ENCODE data around the gene PPP2R2B.

The PPP2R2B gene

GRCh38 chr5:146753641-146754040 is 124.9 kb downstream of the PPP2R2B start:
- H3K27ac ChIP-seq (ENCODE audit: low read depth, low read length), result no peak overlapping the region
- no peak overlapping the region for H3K14ac ChIP-seq (ENCODE audit: low read length)
- H3K9ac ChIP-seq (ENCODE audit: low read length), result no peak overlapping the region
- no peak overlapping the region for H2BK5ac ChIP-seq (ENCODE audit: low read depth, low read length, poor library complexity)
- no peaks in the 10 kb centered on the region for H3K79me1 ChIP-seq (ENCODE audit: low read length)
- no peak overlapping the region for H3K4ac ChIP-seq (ENCODE audit: low read depth, low read length)
- no peak overlapping the region for H4K91ac ChIP-seq (ENCODE audit: low read depth, low read length)
- no CpG with 5 or more reads among the region's 2 CpGs for WGBS (ENCODE audit: extremely low coverage, insufficient coverage, insufficient read length)
- no peak for DNase-seq
- H3K18ac ChIP-seq (ENCODE audit: low read length), result no peak overlapping the region
- H3K4me3 ChIP-seq (ENCODE audit: low read depth, low read length), result no peak overlapping the region
- H3K23ac ChIP-seq (ENCODE audit: low read length), result no peak overlapping the region
- H3K4me1 ChIP-seq (ENCODE audit: control insufficient read depth in 1 of 2, insufficient read depth in 2 of 2, low read length in 2 of 2), result no peaks in the 10 kb centered on the region
- no peak overlapping the region for H4K12ac ChIP-seq (ENCODE audit: low read depth, low read length)
- peaks cover 2% of the 10 kb centered on the region for H3K9me3 ChIP-seq (ENCODE audit: insufficient read depth, low read depth, low read length)
- H3K4me2 ChIP-seq (ENCODE audit: low read length), result no peak overlapping the region
- no peak overlapping the region for H4K8ac ChIP-seq (ENCODE audit: low read depth, low read length)
- H3K36me3 ChIP-seq (ENCODE audit: control insufficient read depth in 1 of 2, insufficient read depth in 2 of 2, low read length in 2 of 2), result no peaks in the 10 kb centered on the region
- no peak overlapping the region for H2AK5ac ChIP-seq (ENCODE audit: low read length)
- H2BK12ac ChIP-seq (ENCODE audit: low read length), result no peak overlapping the region
- H3K27me3 ChIP-seq (ENCODE audit: insufficient read depth, low read length), result no peaks in the 10 kb centered on the region
- H2AFZ ChIP-seq (ENCODE audit: insufficient read depth, low read length, poor library complexity), result no peak overlapping the region
- no peaks in the 10 kb centered on the region for H3K79me2 ChIP-seq (ENCODE audit: control insufficient read depth, insufficient read depth, low read length, poor library complexity)
- no peak overlapping the region for H2BK120ac ChIP-seq (ENCODE audit: insufficient read depth, low read length, poor library complexity)

GRCh38 chr5:146751781-146752401 is 126.7 kb downstream of the PPP2R2B start:
- no peak overlapping the region for H4K91ac ChIP-seq (ENCODE audit: low read depth, low read length)
- H3K36me3 ChIP-seq (ENCODE audit: control insufficient read depth in 1 of 2, insufficient read depth in 2 of 2, low read length in 2 of 2), result no peaks in the 10 kb centered on the region
- no peak overlapping the region for H2AK5ac ChIP-seq (ENCODE audit: low read length)
- no peak overlapping the region for H2BK120ac ChIP-seq (ENCODE audit: insufficient read depth, low read length, poor library complexity)
- no peak overlapping the region for H4K8ac ChIP-seq (ENCODE audit: low read depth, low read length)
- peaks cover 2% of the 10 kb centered on the region for H3K9me3 ChIP-seq (ENCODE audit: insufficient read depth, low read depth, low read length)
- H3K27me3 ChIP-seq (ENCODE audit: insufficient read depth, low read length), result no peaks in the 10 kb centered on the region
- H3K9ac ChIP-seq (ENCODE audit: low read length), result no peak overlapping the region
- H3K79me2 ChIP-seq (ENCODE audit: control insufficient read depth, insufficient read depth, low read length, poor library complexity), result no peaks in the 10 kb centered on the region
- no peak overlapping the region for H3K4ac ChIP-seq (ENCODE audit: low read depth, low read length)
- H3K18ac ChIP-seq (ENCODE audit: low read length), result no peak overlapping the region
- no peak overlapping the region for H2BK5ac ChIP-seq (ENCODE audit: low read depth, low read length, poor library complexity)
- H3K23ac ChIP-seq (ENCODE audit: low read length), result no peak overlapping the region
- H2AFZ ChIP-seq (ENCODE audit: insufficient read depth, low read length, poor library complexity), result no peak overlapping the region
- WGBS (ENCODE audit: extremely low coverage, insufficient coverage, insufficient read length), result no CpG with 5 or more reads among the region's 3 CpGs
- H3K4me1 ChIP-seq (ENCODE audit: control insufficient read depth in 1 of 2, insufficient read depth in 2 of 2, low read length in 2 of 2), result no peaks in the 10 kb centered on the region
- H3K4me3 ChIP-seq (ENCODE audit: low read depth, low read length), result no peak overlapping the region
- H3K14ac ChIP-seq (ENCODE audit: low read length), result no peak overlapping the region
- DNase-seq, result no peak
- H3K27ac ChIP-seq (ENCODE audit: low read depth, low read length), result no peak overlapping the region
- H2BK12ac ChIP-seq (ENCODE audit: low read length), result no peak overlapping the region
- H3K79me1 ChIP-seq (ENCODE audit: low read length), result no peaks in the 10 kb centered on the region
- H4K12ac ChIP-seq (ENCODE audit: low read depth, low read length), result no peak overlapping the region
- no peak overlapping the region for H3K4me2 ChIP-seq (ENCODE audit: low read length)

GRCh38 chr5:146751054-146751453 is 127.5 kb downstream of the PPP2R2B start:
- Histone ChIP-seq H2BK12ac (ENCODE audit: low read length) (no peak overlapping the region), H3K4me3 (ENCODE audit: low read depth, low read length) (no peak overlapping the region), H3K14ac (ENCODE audit: low read length) (no peak overlapping the region), H3K4ac (ENCODE audit: low read depth, low read length) (no peak overlapping the region), H3K4me2 (ENCODE audit: low read length) (no peak overlapping the region), H3K79me1 (ENCODE audit: low read length) (no peaks in the 10 kb centered on the region), H3K36me3 (ENCODE audit: control insufficient read depth in 1 of 2, insufficient read depth in 2 of 2, low read length in 2 of 2) (no peaks in the 10 kb centered on the region), H3K27ac (ENCODE audit: low read depth, low read length) (no peak overlapping the region), H2BK5ac (ENCODE audit: low read depth, low read length, poor library complexity) (no peak overlapping the region), H2AFZ (ENCODE audit: insufficient read depth, low read length, poor library complexity) (no peak overlapping the region), H2BK120ac (ENCODE audit: insufficient read depth, low read length, poor library complexity) (no peak overlapping the region), H4K8ac (ENCODE audit: low read depth, low read length) (no peak overlapping the region), H3K4me1 (ENCODE audit: control insufficient read depth in 1 of 2, insufficient read depth in 2 of 2, low read length in 2 of 2) (no peaks in the 10 kb centered on the region), H3K23ac (ENCODE audit: low read length) (no peak overlapping the region), H3K18ac (ENCODE audit: low read length) (no peak overlapping the region), H2AK5ac (ENCODE audit: low read length) (no peak overlapping the region), H4K91ac (ENCODE audit: low read depth, low read length) (no peak overlapping the region), H3K9ac (ENCODE audit: low read length) (no peak overlapping the region), H3K27me3 (ENCODE audit: insufficient read depth, low read length) (no peaks in the 10 kb centered on the region), H3K79me2 (ENCODE audit: control insufficient read depth, insufficient read depth, low read length, poor library complexity) (no peaks in the 10 kb centered on the region), H3K9me3 (ENCODE audit: insufficient read depth, low read depth, low read length) (peaks cover 2% of the 10 kb centered on the region), H4K12ac (ENCODE audit: low read depth, low read length) (no peak overlapping the region)
- DNase-seq, result no peak
- no CpG with 5 or more reads among the region's 3 CpGs for WGBS (ENCODE audit: extremely low coverage, insufficient coverage, insufficient read length)

GRCh38 chr5:146748533-146748932 is 130.0 kb downstream of the PPP2R2B start:
- Histone ChIP-seq H3K14ac (ENCODE audit: low read length) (no peak overlapping the region), H3K27ac (ENCODE audit: low read depth, low read length) (no peak overlapping the region), H3K79me2 (ENCODE audit: control insufficient read depth, insufficient read depth, low read length, poor library complexity) (no peaks in the 10 kb centered on the region), H4K8ac (ENCODE audit: low read depth, low read length) (no peak overlapping the region), H3K79me1 (ENCODE audit: low read length) (no peaks in the 10 kb centered on the region), H3K23ac (ENCODE audit: low read length) (no peak overlapping the region), H3K4me3 (ENCODE audit: low read depth, low read length) (no peak overlapping the region), H3K9ac (ENCODE audit: low read length) (no peak overlapping the region), H3K4me1 (ENCODE audit: control insufficient read depth in 1 of 2, insufficient read depth in 2 of 2, low read length in 2 of 2) (no peaks in the 10 kb centered on the region), H3K4me2 (ENCODE audit: low read length) (no peak overlapping the region), H2AK5ac (ENCODE audit: low read length) (no peak overlapping the region), H2AFZ (ENCODE audit: insufficient read depth, low read length, poor library complexity) (no peak overlapping the region), H3K9me3 (ENCODE audit: insufficient read depth, low read depth, low read length) (no peaks in the 10 kb centered on the region), H4K91ac (ENCODE audit: low read depth, low read length) (no peak overlapping the region), H2BK120ac (ENCODE audit: insufficient read depth, low read length, poor library complexity) (no peak overlapping the region), H4K12ac (ENCODE audit: low read depth, low read length) (no peak overlapping the region), H3K36me3 (ENCODE audit: control insufficient read depth in 1 of 2, insufficient read depth in 2 of 2, low read length in 2 of 2) (no peaks in the 10 kb centered on the region), H3K18ac (ENCODE audit: low read length) (no peak overlapping the region), H2BK5ac (ENCODE audit: low read depth, low read length, poor library complexity) (no peak overlapping the region), H2BK12ac (ENCODE audit: low read length) (no peak overlapping the region), H3K4ac (ENCODE audit: low read depth, low read length) (no peak overlapping the region), H3K27me3 (ENCODE audit: insufficient read depth, low read length) (no peaks in the 10 kb centered on the region)
- WGBS (ENCODE audit: extremely low coverage, insufficient coverage, insufficient read length), result no CpG with 5 or more reads among the region's 1 CpG
- no peak for DNase-seq

Data from trophoblast cell (in vitro differentiated cells and primary cell).